HUDEP-2 (cell line): Measurements from ENCODE around the gene DNASE1L1.
"Not testable (repeated sequence)": the region's sequence is repeated elsewhere in the genome, so short reads cannot be mapped to it uniquely, and the experiment has no call there.

Experiments used
- DNase-seq, 76 experiments: peaks; one replicate each; lab custom pipeline; 2025; ENCODE audit not compliant: unreplicated experiment in 76 of 76; lab: John Stamatoyannopoulos, UW

The DNASE1L1 gene

DNA sequence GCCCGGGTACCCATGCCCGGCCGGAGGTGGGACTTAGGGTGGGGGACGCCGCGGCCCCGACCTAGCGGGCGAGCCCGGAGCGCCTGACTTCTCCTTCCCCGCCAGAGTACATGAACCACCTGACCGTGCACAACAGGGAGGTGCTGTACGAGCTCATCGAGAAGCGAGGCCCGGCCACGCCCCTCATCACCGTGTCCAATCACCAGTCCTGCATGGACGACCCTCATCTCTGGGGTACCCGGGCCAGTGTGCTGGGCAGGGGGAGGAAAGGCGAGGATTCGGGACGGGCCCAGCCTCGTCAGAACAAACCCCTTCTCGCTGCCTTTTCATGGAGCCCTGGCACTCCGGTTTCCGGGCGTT, 2.9 kb upstream of the DNASE1L1 start:
- peak in 40 of 76 experiments; percentile 2 to 51 (median 26) for DNase-seq

DNA sequence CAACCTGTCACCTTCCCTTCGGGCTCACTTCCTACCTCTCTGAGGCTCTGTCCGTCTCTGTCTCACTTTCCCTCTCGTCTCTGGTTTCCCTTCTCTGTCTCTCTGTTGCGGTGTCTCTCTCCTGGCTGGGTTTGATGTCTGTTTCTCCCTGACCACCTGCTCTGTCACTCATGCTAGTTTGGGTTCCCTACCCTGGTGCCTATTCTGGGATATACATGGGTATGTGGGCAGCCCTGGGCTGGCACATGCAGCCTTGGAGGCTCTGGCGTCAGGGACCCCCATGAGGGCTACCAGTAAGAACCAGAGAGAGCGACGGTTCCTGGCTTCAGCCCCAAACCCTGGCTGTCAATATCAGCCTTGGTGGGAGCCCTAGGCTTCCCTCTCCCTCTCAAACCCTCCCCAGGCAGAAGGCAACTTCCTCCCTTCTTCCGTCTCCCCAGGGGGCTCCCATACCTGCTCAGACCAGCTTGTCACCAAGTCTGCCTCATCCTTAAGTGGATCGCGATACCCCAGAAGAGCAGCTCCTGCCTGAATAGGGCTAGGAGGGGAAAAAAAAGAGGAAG, 314 bp downstream of the DNASE1L1 start:
- DNase-seq, result no peak

DNA sequence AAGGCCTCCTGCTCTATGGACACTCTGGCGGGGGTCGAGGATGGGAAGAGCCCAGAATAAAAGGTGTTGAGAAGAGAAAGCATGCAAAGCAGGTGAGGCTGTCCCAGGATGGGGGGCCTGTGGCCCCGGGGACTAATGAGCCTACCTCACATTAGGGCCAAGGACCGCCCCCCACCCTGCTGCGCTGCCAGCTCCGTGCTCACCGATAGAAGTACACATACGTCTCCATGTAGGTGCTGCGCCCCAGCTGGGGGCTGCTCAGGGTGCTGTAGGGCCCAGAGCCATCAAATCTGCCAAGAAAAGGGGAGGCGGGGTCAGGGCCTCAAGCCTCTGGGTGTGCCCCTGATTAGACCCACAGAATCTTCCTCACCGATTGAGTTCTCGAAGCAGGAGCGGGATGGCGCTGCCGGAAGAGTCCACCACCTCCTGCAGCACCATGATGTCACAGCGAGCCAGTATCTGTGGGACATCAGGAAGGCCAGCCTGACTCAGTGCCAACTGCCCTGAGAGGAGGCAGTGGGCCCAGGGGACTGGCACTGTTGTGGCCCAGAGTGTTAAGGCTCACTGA, 4.3 kb downstream of the DNASE1L1 start:
- no peak for DNase-seq

DNA sequence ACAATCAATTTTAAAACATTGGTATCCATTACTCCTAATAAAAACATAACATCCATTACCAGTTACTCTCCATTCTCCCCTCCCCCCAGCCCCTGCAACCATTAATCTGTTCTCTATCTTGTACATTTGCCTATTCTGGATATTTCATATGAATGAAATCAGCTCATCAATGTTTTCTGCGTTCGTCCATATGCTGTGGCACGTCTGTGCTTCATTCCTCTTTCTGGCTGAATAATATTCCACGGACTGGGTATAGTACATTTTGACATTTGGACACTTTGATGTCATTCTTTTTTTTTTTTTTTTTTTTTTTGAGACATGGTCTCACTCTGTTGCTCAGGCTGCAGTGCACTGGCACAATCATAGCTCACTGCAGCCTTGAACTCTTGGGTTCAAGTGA, 5.2 kb downstream of the DNASE1L1 start:
- DNase-seq, result no peak

DNA sequence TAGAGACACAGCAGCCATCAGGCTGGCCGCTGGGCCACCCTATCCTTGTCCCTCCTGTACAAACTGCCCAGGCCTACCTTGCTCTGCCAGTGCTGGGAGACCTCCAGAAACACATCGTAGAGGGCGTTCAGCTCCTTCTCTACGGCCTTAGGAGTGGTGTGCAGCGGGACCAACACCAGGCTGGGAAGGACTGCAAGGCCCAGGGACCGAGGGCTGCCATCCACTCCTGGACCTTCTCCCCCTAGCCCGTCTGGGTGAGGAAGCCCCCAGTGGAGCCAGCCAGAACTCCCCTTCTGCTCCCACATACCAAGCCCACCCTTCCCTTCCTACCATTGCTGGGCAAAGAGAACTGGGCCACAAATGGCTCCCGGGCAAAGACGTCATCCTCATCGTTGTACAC, 5.9 kb downstream of the DNASE1L1 start:
- DNase-seq, result no peak

DNA sequence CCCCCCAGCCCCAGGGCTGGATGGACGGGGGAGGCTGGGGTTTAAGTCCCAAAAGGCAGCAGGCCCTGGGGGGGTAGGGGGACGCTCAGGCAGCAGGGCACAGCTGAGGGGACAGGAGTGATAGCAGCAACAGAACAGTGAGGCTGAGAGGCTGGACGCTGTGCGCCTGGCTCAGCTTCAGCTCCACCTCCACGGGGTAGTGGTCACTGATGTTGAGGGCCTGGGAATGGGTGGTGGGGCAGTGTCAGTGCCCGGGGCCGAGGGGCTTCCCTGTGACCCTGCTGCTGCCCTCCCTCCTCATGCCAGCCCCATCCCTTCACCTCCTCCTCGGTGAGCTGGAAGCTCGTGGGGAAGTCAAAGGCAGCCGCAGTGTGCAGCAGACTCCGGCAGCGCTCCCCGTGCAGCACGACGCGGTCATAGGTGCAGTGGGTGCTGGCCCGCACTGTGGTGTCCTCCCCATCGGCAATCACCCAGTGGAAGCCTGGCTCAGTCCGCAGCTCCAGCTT, 6.4 kb downstream of the DNASE1L1 start:
- no peak for DNase-seq

DNA sequence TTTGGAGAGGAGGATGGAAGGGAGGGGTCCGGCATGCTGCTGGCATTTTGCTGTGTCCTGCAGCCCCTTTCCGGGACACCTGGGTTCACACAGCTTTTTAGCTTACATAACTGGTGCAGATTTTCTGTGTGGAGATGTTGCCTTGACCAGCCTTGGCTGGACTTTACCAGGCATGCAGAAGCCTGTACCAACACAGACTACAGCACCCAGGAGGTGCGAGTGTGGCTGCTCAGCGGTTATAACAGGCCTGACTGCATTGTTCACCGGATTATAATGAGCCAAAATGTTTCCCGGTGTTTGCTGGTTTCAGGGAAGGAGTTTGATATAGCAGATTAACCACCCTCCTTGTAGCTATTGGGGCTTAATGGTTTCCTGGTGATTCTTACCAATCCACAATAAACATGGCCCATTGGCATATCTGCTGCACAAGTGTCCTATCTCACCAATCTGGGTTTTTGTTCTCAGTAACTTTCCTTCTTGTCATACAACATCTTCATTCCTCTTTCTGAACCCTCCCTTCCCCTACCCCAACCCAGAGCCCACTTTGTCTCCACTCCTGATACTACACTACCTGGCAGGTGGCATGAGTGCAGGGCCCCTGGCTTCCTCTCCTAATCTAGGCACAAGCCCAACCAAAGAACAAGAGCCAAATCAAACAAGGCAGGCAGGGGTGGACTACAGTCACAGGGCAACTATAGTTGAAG, 7.0 kb downstream of the DNASE1L1 start:
- peak in 1 of 76 experiments; percentile 2 for DNase-seq

DNA sequence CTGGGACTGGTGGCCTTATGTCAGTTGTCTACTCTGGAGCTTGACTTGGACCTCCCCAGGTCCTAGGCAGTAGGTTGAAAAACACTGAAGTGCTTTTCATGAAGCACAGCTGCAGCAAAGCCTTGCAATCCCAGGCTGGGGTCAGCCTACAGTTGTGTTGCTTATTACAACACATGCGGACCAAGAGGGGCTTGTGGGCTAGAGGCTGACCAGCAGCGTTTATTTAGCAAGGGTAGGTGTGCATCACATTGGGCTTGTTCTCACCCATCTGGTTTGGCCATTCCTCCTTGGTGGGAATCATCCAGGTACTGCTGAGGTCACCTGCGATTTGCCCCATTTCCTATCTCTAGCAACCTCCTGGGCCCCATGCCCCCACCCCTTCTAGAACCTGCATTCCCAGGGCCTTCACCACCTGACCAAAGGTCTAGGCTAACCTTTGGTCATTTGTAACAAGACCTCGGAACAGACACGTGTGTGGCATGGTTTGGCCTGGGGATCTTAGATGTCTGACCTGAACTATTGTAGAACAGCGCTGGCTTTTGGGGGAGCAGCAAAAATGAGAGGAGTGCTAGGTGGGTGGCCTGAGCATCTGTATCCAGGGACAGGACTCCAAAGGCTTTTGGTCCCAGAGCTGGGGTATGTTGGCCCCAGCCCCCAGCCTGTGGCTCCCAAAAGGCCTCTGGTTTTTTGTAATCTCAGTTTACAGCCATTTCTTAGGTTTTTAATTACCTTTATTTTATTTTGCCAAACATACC, 7.8 kb downstream of the DNASE1L1 start:
- DNase-seq, result peak in 17 of 76 experiments; percentile 1 to 41 (median 16)

DNA sequence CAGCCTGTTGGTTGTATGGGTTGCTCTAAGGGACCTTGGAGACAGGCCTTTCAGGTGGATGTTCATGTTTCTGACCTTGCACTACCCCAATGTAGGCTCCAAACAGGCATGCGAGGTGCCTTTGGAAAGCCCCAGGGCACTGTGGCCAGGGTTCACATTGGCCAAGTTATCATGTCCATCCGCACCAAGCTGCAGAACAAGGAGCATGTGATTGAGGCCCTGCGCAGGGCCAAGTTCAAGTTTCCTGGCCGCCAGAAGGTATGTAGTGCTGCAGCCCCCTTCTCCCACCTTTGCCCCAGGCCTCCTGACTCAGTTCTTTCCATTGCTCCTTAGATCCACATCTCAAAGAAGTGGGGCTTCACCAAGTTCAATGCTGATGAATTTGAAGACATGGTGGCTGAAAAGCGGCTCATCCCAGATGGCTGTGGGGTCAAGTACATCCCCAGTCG, 8.7 kb downstream of the DNASE1L1 start:
- not testable (repeated sequence) for DNase-seq

DNA sequence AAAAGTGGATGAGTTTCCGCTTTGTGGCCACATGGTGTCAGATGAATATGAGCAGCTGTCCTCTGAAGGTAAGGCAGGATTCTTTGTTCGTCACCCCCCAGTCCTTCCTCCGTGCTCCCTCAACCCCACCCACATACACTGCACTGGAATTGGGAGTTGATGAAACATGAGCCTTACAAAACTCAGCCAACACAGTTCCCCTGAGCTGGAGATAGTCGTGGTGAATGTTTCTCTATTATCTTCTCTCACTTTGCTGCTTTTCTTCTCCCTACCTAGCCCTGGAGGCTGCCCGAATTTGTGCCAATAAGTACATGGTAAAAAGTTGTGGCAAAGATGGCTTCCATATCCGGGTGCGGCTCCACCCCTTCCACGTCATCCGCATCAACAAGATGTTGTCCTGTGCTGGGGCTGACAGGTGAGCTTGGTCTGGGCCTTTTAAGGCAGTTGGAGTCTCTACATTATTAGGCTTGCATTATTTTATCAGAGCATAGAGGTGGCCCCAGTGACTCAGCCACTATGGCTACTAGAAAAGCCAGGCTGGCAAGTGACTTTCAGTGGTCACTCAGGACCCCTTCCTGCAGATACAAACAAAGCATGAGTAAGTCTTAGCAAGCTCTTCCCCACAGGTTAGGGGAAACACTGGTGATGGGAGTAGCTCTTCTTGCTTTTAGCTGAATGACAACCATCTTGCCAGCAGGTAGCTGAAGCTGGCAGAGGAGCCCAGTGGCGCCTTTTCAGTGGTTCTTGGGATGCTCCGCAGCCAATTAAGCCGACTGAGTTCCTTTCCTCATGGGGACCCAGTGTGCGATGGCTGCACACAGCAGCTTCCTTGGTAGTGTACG, 9.3 kb downstream of the DNASE1L1 start:
- DNase-seq, result peak in 1 of 76 experiments; percentile 4

DNA sequence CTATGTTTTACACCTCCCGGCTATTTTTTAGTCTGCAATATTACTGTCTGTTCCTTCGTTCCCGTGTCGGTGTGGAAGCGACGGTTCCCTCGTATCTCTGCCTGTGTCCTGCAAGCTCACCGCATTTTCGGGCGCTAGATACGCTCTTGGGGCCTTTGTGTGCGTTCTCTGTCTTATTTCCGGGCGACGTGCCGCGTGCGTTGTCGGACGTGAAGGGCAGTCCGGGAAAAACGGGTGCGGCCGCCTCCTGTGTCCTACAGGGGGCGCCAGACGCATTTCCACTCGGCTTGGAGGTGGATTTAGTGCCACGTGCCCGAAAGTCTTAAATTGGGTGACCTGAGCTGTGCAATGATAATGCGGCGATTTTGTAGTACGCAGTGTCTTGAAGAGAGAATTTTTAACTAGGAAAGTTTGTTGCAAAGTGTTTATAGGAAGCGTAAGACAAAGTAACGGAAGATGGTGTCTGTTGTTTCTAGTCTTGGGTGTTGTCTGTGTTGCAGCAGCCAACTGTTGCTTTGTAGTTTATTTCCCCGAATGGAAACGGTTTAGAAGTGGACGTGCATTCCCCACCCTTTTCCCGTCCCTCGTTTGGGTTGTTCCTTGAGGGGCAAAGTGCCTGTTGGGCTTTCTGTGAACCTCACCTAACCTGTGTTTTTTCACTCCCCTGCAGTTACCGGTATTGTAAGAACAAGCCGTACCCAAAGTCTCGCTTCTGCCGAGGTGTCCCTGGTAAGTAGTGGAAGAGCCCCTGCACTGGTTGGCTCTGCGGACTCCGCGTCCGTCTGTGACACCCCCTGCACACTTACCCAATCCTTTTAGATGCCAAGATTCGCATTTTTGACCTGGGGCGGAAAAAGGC, 10.2 kb downstream of the DNASE1L1 start:
- DNase-seq, result peak in 70 of 76 experiments; percentile 13 to 83 (median 65)

DNA sequence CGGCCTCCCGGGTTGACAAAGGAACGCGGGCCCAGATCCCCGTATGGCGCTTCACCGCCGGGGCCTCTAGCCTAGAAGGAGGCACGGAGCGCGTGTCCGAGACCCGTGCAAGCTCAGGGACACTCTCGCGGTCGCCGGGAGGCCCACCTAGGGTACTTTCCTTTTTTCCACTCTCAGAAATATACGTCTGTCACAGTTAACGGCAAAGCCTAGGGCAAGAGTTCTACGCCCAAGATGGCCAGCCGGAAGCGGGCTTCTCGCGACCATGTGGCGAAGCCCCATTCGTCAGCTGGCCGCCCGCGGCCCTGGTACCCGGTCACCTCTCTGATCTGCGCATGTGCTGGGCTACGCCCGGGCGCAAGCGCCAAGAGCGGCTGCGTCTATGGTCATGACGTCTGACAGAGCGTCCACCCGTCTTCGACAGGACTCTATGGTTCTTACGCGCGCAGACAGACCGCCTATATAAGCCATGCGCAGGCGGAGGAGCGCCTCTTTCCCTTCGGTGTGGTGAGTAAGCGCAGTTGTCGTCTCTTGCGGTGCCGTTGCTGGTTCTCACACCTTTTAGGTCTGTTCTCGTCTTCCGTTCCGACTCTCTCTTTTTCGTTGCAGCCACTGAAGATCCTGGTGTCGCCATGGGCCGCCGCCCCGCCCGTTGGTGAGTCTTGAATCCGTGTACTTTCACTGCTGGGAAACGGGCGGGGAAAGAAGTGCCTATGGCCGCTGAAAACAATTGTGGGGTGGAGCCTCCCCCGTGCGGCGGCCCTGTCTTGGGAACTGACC, 11.0 kb downstream of the DNASE1L1 start, which contains the start of gene RPL10:
TSS of gene RPL10 (plus strand) at position 490 of the 780 bp plus-strand sequence. CDS start at position 633, 143 bp downstream.
- peak in 75 of 76 experiments; percentile 22 to 95 (median 87) for DNase-seq

DNA sequence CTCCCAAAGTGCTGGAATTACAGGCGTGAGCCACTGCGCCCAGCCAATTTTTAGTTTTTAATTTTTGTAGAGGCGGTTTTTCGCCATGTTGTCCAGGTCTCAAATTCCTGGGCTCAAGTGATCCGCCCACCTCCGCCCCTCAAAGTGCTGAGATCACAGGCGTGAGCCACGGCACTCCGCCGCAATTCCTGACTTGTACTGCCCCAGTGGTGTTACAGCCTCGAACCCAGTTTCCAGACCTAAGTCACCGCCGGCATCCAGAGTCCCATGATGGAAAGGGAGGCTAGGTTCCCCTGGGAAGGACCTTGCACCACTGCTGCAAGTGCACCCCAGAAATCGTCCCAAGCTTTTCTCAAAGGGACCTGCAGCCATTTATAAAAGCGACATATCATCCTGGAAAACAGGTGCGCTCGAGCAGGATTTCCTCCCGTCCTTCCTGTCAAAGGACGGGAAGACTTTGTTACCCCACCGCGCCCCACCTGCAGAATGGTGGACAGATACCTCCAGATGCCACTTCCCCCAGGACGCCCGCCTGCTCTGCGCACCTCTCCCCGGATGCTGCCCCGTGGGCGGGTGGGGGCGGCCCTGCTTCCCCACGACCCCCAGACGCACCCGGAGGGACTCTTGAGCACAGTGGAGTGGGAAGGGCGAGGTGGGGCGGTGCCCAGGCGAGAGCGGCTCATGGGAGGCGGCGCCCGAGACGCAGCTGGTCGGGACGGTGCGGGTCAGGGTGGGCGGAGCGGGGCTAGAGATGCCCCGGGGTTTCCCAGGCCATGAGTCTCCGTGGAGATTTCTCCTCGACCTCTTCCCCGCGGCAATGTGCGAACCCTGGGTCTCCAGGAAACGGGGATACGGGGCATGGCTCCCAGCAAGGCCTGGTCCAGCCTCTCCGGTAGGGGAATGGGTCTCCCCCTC, 11.8 kb downstream of the DNASE1L1 start:
- DNase-seq, result peak in 63 of 76 experiments; percentile 0 to 69 (median 53)

DNA sequence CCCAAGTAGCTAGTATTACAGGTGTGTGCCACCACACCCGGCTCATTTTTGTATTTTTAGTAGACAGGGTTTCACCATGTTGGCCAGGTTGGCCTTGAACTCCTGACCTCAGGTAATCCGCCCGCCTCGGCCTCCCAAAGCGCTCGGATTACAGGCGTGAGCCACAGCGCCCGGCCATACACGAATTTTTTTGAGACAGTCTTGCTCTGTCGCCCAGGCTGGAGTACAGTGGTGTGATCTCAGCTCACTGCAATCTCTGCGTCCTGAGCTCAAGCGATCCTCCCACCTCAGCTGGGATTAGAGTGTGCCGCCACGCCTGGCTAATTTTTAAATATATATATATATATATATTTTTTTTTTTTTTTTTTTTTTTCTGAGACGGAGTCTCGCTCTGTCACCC, 12.7 kb downstream of the DNASE1L1 start:
- not testable (repeated sequence) for DNase-seq

DNA sequence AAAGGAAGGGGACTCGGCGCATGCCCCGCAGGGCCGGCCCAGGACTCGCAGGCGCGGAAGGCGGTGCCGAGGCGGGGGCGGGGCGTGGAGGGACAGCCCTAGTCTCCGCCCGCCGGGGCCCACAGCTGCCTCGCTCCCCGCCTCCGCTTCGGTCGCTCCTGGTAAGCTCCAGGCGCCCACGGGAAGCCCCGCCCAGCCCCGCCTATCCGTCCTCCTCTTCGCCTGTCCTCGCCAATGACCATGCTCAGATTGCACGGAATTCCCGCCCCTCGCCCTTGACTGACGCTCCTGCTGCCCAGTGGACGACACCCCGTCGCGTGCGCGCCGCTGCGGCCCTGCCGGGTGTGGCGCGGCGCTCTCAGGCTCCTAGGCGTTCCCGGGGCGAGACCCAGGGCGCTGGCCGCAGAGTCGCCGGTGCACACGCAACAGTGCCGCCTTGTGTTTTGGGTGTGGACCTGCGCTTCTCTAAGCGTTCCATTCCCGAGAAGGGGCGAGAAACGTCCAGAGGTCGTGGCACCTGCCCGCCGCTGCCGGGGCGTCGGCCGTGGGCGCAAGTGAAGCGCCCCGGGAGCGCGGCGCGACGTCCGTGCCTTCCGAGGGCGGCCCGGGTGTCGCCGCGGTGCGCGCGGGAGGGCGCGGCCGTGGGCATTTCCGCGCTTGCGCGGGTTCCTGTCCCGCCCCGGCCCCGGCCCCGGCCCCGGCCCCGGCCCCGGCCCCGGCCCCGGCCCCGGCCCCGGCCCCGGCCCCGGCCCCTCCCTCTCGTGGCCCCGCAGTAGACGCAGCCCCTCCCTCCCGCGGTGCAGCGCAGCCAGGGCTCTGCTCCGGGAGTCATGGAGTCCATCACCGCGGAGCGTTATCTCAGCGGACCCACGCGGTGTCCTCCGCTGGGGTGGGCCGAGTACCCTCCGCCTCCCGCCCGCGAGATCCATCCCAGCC, 19.0 kb downstream of the DNASE1L1 start:
- not testable (repeated sequence) for DNase-seq

DNA sequence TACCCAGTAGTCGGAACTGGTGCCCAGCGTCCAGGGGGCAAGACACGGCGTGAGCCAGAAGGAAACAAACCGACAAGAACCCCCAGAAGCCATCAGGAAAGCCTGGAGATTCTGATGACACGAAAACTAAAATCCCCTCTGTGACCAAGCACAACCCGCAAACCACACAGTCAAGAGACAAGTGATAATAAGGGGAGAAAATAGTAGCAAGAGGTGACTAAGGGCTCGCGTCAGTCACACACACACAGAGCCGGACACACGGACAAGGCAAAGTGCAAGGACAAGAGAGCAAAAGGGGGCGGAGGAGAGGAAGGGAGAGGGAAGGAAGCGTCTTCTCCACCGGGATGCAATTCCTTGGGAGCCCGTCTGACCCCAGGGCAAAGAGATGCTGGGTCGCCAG, 20.4 kb downstream of the DNASE1L1 start:
- not testable (repeated sequence) for DNase-seq
